SK-N-MC (cell line): Measurements from ENCODE around the gene GAPDH.
"Not testable (repeated sequence)": the region's sequence is repeated elsewhere in the genome, so short reads cannot be mapped to it uniquely, and the experiment has no call there.

Experiments
- DNase-seq: peaks from one replicate; pipeline ENCODE4 v3.0.0-alpha.2; 2011; ENCODE audit warnings: low read depth, low spot score
- H3K27ac ChIP-seq: fragments of 200-600 bp; sonication (generic); 2 replicates; pipeline ENCODE4 v1.5.1; 2016; ENCODE audit warnings: mixed run types
- H3K36me3 ChIP-seq: fragments of 200-600 bp; sonication (generic); 2 replicates; pipeline ENCODE4 v1.6.1; 2017; ENCODE audit warnings: antibody characterized with exemption, low read length, mixed read lengths; ENCODE audit not compliant: insufficient read depth
- H3K4me3 ChIP-seq: fragments of 200-600 bp; sonication (generic); 2 replicates; pipeline ENCODE4 v1.5.1; 2016
- H3K9ac ChIP-seq: fragments of 200-600 bp; sonication (generic); 2 replicates; pipeline ENCODE4 v1.8.0; 2017; ENCODE audit warnings: mixed run types, mixed read lengths; ENCODE audit not compliant: insufficient read length
- H3K9me3 ChIP-seq: fragments of 200-600 bp; sonication (generic); 2 replicates; pipeline ENCODE4 v1.6.1; 2017; ENCODE audit warnings: low read depth, mild to moderate bottlenecking, antibody characterized with exemption, low read length, moderate library complexity, mixed read lengths
- EZH2 ChIP-seq: fragments of 200-600 bp; sonication (generic); IDR thresholded peaks from one replicate; pipeline ENCODE4 v1.6.1; 2017; ENCODE audit warnings: antibody characterized with exemption
- FOXP2 ChIP-seq: optimal IDR thresholded peaks from 2 replicates; pipeline ENCODE3; 2011; ENCODE audit warnings: mild to moderate bottlenecking, moderate library complexity; ENCODE audit not compliant: insufficient read depth; ENCODE audit errors: extremely low read length, control extremely low read depth
- POLR2AphosphoS5 ChIP-seq: IDR thresholded peaks from 2 replicates; pipeline ENCODE4 v1.6.1; 2012; ENCODE audit warnings: mild to moderate bottlenecking, low read depth, low read length, borderline replicate concordance

The GAPDH gene

DNA sequence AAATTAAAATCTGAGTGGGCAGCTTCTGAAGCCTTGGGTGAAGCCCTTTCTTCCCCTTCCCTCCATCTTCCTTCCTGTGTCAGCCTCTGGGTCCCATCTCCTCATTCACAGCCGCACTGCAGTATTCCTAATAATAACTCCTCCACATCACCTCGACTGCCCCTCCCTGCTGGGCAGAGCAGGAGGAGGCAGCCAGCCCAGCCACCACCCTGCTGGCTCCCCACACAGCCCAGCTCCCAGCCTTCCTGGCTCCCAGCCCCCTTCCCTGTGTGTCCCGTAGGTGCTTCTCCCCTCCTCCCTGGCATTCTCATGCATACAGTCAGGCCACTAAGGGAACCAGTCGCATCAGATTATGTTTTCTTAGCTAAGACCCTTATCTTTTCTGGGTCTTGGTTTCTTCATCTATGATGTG is 17.8 kb downstream of the GAPDH start:
- Histone ChIP-seq H3K27ac (no peak overlapping the region), H3K9ac (no peak overlapping the region), H3K36me3 (peaks cover 8% of the 10 kb centered on the region), H3K9me3 (no peaks in the 10 kb centered on the region), H3K4me3 (no peak overlapping the region)
- no peak for DNase-seq
- TF ChIP-seq FOXP2 = no peak

GRCh38 chr12:6553051-6553868 is 18.9 kb downstream of the GAPDH start:
- H3K9ac ChIP-seq = no peak overlapping the region
- H3K4me3 ChIP-seq = no peak overlapping the region
- no peak for DNase-seq
- TF ChIP-seq EZH2 = no peak
- no peak for TF ChIP-seq FOXP2
- no peak for TF ChIP-seq POLR2AphosphoS5
- no peaks in the 10 kb centered on the region for H3K9me3 ChIP-seq
- H3K27ac ChIP-seq = no peak overlapping the region
- H3K36me3 ChIP-seq = peaks cover 15% of the 10 kb centered on the region

DNA sequence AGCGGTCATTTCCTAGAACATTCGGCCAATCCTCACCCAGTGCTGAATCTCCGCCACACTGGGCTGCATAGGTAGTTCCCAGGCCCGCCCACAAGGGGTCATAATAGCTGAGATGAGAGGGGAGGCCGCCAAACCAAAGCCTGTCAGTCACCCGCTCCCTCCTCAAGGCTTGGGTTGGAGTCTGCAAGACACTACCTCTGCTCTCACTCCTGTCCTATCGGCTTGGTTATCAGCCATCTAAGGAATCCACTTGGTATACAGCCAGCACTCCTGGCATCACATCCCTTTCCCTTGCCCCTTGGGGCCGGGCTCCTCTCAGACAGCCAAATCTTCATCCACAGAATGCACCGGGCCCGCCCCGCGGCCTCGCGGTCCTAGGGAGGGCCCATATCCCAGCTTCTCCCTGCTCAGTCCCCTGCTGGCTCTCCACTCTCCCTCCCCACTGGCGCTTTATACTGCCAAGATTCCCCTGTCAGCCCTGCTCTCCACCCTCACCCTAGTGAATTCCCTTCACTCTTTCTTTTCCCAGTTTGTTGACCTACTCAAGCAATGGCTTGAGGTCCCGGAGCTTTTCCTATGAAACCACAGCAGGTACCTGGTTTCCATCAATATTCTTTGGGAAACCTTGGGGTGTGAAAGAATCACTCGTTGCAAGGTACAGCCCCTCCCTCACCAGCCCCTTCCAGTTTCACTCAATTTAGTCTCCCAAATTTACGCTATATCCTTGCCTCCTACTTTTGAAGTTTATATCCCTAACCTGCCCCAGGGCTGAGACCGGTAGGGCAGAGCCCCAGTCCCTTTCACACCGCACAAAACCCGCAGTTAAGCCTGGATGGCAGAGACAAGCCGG is 20.1 kb downstream of the GAPDH start:
- no peak for TF ChIP-seq EZH2
- TF ChIP-seq POLR2AphosphoS5 = no peak
- no peak for TF ChIP-seq FOXP2
- Histone ChIP-seq H3K9ac (peak overlapping the region; percentile 41), H3K36me3 (peaks cover 22% of the 10 kb centered on the region), H3K27ac (no peak overlapping the region), H3K4me3 (peak overlapping the region; percentile 83), H3K9me3 (no peaks in the 10 kb centered on the region)
- DNase-seq = no peak

DNA sequence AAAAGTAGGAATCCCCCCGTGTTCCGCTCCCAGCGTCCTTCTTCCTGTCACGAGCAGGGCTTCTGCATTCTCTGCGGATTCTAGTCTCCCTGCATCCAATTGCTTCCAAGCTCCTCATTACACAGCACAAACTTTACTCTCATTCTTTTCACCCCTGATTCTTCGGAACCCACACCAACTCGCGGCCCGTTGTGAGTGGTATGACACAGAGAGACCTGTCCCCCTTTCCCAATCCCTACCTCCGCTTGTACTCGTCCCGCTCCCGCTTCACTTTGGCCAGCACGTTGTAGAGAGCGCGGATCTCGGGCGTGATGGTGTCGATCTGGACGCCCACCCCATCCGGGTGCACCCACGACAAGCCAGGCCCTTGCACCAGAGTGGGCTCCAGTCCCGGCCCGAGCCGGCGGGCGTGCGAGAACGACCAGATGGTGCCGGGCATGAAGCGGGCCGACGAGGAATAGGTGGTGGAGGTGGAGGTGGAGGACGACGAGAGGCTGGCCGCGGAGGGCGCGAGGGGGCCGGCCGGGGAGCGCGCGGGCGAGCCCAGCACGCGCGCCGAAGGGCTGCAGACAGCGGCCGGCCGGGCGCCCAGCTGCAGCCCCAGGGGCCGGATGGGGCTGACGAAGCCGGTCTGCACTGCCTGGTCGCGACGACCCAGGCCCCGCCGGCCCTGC is 20.8 kb downstream of the GAPDH start:
- Histone ChIP-seq H3K9ac (peak overlapping the region; percentile 59), H3K4me3 (peak overlapping the region; percentile 83), H3K27ac (no peak overlapping the region), H3K36me3 (peaks cover 30% of the 10 kb centered on the region), H3K9me3 (no peaks in the 10 kb centered on the region)
- DNase-seq = no peak
- TF ChIP-seq FOXP2 (no peak), EZH2 (no peak), POLR2AphosphoS5 (no peak)

GRCh38 chr12:6556496-6556817 is 22.1 kb downstream of the GAPDH start:
- not testable (repeated sequence) for DNase-seq, H3K4me3 ChIP-seq, H3K9me3 ChIP-seq, H3K27ac ChIP-seq, H3K9ac ChIP-seq
- H3K36me3 ChIP-seq = peaks cover 43% of the 10 kb centered on the region

DNA sequence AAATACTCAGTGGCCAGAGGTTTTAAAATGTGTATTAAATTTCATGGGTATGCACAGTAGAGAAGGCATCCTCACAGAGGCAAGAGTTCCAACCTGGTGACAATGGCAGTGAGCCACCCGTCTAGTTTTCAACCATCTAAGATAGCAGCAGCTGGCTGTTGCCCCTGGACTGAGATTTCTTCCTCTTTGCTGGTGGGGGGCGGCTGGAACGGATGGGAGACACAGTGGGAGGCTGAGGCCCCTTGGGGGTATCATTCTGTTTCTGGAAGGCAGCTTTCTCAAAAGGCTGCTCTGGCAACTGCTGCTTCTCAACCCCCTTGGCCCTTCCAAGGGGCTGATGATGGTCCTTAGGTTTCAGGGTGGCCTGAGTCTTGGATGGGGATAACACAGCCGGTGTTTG is 22.5 kb downstream of the GAPDH start:
- H3K4me3 ChIP-seq = no peak overlapping the region
- H3K27ac ChIP-seq = no peak overlapping the region
- no peak for DNase-seq
- peaks cover 47% of the 10 kb centered on the region for H3K36me3 ChIP-seq
- no peaks in the 10 kb centered on the region for H3K9me3 ChIP-seq
- TF ChIP-seq EZH2 = no peak
- TF ChIP-seq FOXP2 = no peak
- no peak for TF ChIP-seq POLR2AphosphoS5
- no peak overlapping the region for H3K9ac ChIP-seq

DNA sequence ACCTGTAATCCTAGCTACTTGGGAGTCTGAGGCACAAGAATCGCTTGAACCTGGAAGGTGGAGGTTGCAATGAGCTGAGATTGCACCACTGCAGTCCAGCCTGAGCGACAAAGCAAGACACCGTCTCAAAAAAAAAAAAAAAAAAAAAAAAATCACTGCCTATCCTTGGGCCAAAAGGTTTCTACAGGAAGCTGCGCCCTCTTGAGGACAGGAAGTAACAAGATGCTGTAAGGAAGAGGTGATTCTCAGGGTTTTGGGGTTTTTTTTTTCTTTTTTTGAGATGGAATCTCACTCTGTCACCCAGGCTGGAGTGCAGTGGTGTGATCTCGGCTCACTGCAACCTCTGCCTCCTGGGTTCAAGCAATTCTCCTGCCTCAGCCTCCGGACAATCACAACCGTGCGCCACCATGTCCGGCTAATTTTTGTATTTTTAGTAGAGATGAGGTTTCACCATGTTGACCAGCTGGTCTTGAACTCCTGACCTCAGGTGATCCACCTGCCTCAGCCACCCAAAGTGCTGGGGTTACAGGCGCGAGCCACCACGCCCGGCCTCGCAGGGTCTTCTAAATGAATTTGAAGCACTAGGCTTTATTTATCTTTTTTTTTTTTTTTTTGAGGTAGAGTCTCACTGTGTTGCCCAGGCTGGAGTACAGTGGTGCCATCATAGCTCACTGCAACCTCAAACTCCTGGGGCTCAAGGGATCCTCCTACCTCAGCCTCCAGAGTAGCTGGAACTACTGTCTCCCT is 23.9 kb downstream of the GAPDH start:
- not testable (repeated sequence) for DNase-seq, H3K9me3 ChIP-seq, H3K9ac ChIP-seq, H3K27ac ChIP-seq, H3K4me3 ChIP-seq
- H3K36me3 ChIP-seq = peaks cover 60% of the 10 kb centered on the region

GRCh38 chr12:6559500-6559899 is 25.2 kb downstream of the GAPDH start:
- H3K36me3 ChIP-seq = peaks cover 68% of the 10 kb centered on the region
- no peak overlapping the region for H3K27ac ChIP-seq
- no peak overlapping the region for H3K4me3 ChIP-seq

More at GRCh38 chr12:6559500-6559899, 25.2 kb downstream of the GAPDH start:
- no peak for TF ChIP-seq EZH2
- no peak for TF ChIP-seq FOXP2
- TF ChIP-seq POLR2AphosphoS5 = no peak
- H3K9me3 ChIP-seq = no peaks in the 10 kb centered on the region
- DNase-seq = no peak
- no peak overlapping the region for H3K9ac ChIP-seq
